HG02943 (cell line): Measurements from ENCODE around the gene PPP2R5C.

Experiments
- ATAC-seq: cut with Tn5 transposase; IDR thresholded peaks from one replicate; pipeline ENCODE4 v1.9.1; 2021; ENCODE audit warnings: mild to moderate bottlenecking, low read depth, moderate library complexity; ENCODE audit not compliant: unreplicated experiment

The PPP2R5C gene

GRCh38 chr14:101834800-101835547 is 73.5 kb downstream of the PPP2R5C start:
- ATAC-seq, result no peak

- ATAC-seq, result no peak
These were observed 74.1 kb downstream of the PPP2R5C start for GRCh38 chr14:101835566-101835965.

GRCh38 chr14:101836135-101836534 is 74.6 kb downstream of the PPP2R5C start:
- no peak for ATAC-seq

GRCh38 chr14:101838476-101838875 is 77.0 kb downstream of the PPP2R5C start:
- no peak for ATAC-seq

GRCh38 chr14:101839236-101839635 is 77.7 kb downstream of the PPP2R5C start:
- ATAC-seq, result peak; percentile 52

- ATAC-seq, result no peak
These were observed 78.2 kb downstream of the PPP2R5C start for GRCh38 chr14:101839661-101840060.

GRCh38 chr14:101840649-101841369 is 79.3 kb downstream of the PPP2R5C start:
- ATAC-seq, result no peak

- ATAC-seq, result no peak
These were observed 81.5 kb downstream of the PPP2R5C start for GRCh38 chr14:101843038-101843437.

GRCh38 chr14:101843665-101844064 is 82.2 kb downstream of the PPP2R5C start:
- ATAC-seq, result peak; percentile 75

GRCh38 chr14:101844219-101844618 is 82.7 kb downstream of the PPP2R5C start:
- ATAC-seq, result peak; percentile 46

GRCh38 chr14:101844751-101845150 is 83.2 kb downstream of the PPP2R5C start:
- no peak for ATAC-seq

- no peak for ATAC-seq
These were observed 84.0 kb downstream of the PPP2R5C start for GRCh38 chr14:101845496-101845895.

- no peak for ATAC-seq
These were observed 84.4 kb downstream of the PPP2R5C start for GRCh38 chr14:101845896-101846295.

- ATAC-seq, result peak; percentile 52
These were observed 87.6 kb downstream of the PPP2R5C start for GRCh38 chr14:101849125-101849524.

- no peak for ATAC-seq
These were observed 88.1 kb downstream of the PPP2R5C start for GRCh38 chr14:101849640-101850039.

- no peak for ATAC-seq
These were observed 89.7 kb downstream of the PPP2R5C start for GRCh38 chr14:101851183-101851582.

GRCh38 chr14:101851736-101852405 is 90.4 kb downstream of the PPP2R5C start:
- no peak for ATAC-seq

GRCh38 chr14:101852785-101853184 is 91.3 kb downstream of the PPP2R5C start:
- ATAC-seq, result no peak

GRCh38 chr14:101853455-101854018 is 92.0 kb downstream of the PPP2R5C start:
- ATAC-seq, result no peak

GRCh38 chr14:101854366-101854765 is 92.9 kb downstream of the PPP2R5C start:
- ATAC-seq, result no peak

- no peak for ATAC-seq
These were observed 94.4 kb downstream of the PPP2R5C start for GRCh38 chr14:101855958-101856357.
